ENCODE results near the gene GRIK4.

The GRIK4 gene

GRCh38 chr11:120515186-120515723, 3.7 kb downstream of the GRIK4 start:
- TF ChIP-seq, protein P1, sequence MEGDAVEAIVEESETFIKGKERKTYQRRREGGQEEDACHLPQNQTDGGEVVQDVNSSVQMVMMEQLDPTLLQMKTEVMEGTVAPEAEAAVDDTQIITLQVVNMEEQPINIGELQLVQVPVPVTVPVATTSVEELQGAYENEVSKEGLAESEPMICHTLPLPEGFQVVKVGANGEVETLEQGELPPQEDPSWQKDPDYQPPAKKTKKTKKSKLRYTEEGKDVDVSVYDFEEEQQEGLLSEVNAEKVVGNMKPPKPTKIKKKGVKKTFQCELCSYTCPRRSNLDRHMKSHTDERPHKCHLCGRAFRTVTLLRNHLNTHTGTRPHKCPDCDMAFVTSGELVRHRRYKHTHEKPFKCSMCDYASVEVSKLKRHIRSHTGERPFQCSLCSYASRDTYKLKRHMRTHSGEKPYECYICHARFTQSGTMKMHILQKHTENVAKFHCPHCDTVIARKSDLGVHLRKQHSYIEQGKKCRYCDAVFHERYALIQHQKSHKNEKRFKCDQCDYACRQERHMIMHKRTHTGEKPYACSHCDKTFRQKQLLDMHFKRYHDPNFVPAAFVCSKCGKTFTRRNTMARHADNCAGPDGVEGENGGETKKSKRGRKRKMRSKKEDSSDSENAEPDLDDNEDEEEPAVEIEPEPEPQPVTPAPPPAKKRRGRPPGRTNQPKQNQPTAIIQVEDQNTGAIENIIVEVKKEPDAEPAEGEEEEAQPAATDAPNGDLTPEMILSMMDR (IDR thresholded peaks at IDR 0.05; ENCODE audit: insufficient read depth, low read depth, low read length, missing control alignments) = no peak
- DNase-seq (ENCODE audit: low read depth) = no peak
- no peak overlapping the region for H3K4me3 ChIP-seq (ENCODE audit: low read length)

- DNase-seq (ENCODE audit: low read depth) = no peak
- TF ChIP-seq, protein P1 (IDR thresholded peaks at IDR 0.05; ENCODE audit: insufficient read depth, low read depth, low read length, missing control alignments) = no peak
- no peak overlapping the region for H3K4me3 ChIP-seq (ENCODE audit: low read length)
Observed at GRCh38 chr11:120516461-120517389, 5.2 kb downstream of the GRIK4 start.

DNA sequence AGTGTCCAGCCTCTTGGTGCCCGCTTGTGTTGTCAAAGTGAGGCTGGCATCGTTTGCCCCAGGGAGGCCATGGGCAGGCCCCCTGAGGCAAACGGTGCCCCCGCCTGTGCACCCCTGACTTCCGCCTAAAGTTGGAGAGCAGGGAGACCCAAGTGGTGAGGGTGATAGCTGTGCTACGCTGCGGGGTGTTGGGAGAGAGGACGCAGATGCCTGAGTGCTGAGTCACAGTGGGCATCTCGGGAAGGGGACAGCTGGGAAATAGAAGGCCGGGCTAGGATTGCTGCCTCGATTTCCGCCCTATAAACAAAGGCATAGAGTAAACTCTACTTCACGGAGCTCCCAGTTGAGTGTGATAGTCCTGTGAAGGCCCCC, 5.8 kb downstream of the GRIK4 start:
- H3K4me3 ChIP-seq (ENCODE audit: low read length) = no peak overlapping the region
- no peak for DNase-seq (ENCODE audit: low read depth)
- TF ChIP-seq, protein P1 (IDR thresholded peaks at IDR 0.05; ENCODE audit: insufficient read depth, low read depth, low read length, missing control alignments) = no peak

- H3K4me3 ChIP-seq (ENCODE audit: low read length) = no peak overlapping the region
- TF ChIP-seq, protein P1 (IDR thresholded peaks at IDR 0.05; ENCODE audit: insufficient read depth, low read depth, low read length, missing control alignments) = no peak
- no peak for DNase-seq (ENCODE audit: low read depth)
Observed at GRCh38 chr11:120517801-120518291, 6.3 kb downstream of the GRIK4 start.

DNA sequence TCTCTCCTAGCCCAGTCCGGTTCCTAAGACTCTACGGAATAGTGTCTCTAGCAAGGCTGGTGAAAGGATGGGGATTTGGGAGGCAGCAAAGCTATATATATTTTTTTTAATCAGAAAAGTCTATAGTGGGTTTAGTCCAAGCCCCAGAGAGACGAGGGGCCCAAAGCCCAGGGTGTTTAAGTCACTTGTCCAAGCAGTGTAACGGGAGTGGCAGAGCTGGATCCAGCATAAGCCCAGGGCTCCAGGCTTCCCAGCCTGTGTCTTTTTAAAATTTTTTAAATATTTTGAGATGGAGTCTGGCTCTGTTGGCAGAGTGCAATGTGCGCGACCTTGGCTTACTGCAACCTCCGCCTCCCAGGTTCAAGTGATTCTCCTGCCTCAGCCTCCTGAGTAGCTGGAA, 6.8 kb downstream of the GRIK4 start:
- TF ChIP-seq, protein P1 (IDR thresholded peaks at IDR 0.05; ENCODE audit: insufficient read depth, low read depth, low read length, missing control alignments) = no peak
- DNase-seq (ENCODE audit: low read depth) = no peak
- H3K4me3 ChIP-seq (ENCODE audit: low read length) = no peak overlapping the region

GRCh38 chr11:120519474-120519873, 7.9 kb downstream of the GRIK4 start:
- DNase-seq (ENCODE audit: low read depth) = no peak
- TF ChIP-seq, protein P1 (IDR thresholded peaks at IDR 0.05; ENCODE audit: insufficient read depth, low read depth, low read length, missing control alignments) = no peak
- H3K4me3 ChIP-seq (ENCODE audit: low read length) = no peak overlapping the region
